ENCODE data around the gene SNRNP70. TPM values are rescaled to one million over a fixed set of nuclear protein-coding genes. Genes with fewer than 3 reads are reported as not detected.
"Not testable (repeated sequence)": the region's sequence is repeated elsewhere in the genome, so short reads cannot be mapped to it uniquely, and the experiment has no call there.

The SNRNP70 gene
- total RNA-seq, 1 donor from 2014 or later = 99.5 TPM

DNA sequence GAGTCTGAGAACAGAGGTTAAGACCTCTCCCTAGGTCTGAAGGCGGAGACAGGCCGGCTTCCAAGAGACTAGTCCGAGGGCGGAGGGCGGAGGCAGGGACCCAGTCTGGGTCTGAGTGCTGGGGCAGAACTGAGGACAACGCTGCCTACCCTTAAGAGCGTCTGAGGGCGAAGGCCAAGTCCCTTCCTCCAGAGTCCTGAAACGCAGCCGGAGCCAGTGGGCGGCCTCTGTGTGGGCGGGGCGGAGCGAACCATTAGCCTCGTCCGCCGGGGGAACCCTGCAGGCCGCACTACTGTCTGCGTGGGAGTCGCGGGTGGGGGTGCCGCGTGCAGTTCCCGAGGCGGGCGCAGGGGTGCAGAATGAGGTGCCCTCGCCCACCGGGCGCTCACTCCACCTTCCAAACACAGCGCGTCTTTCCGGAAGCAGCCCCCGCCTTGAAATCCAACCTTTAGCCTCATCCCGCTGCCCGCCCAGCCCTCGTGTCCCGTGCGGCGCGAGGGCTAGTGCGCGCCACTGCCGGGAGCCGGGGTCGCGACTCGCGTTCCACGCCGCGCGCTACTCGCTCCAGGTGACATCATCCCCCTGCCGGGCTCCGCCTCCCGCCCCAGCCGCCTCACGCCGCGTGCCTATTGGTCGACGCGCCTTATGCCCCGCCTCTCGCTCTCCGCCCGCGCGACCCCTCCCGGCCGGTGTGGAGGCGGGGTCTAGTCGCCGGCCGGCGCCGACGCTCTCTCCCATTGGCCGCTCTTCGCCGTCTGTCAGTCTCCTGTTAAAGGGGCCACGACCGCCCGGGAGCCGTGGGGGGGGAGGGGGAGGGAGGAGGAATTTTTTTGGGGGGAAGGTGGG, 33.5 kb downstream of the SNRNP70 start, which contains the start of gene C19orf73:
Gene C19orf73, minus strand, starts transcription at position 579 of the 846 bp plus-strand sequence. Its CDS starts 121 bp downstream, at position 458.
- no peak for FAIRE-seq
- DNase-seq (ENCODE audit: low spot score in 2 of 2) = peak; percentile 99 to 100

DNA sequence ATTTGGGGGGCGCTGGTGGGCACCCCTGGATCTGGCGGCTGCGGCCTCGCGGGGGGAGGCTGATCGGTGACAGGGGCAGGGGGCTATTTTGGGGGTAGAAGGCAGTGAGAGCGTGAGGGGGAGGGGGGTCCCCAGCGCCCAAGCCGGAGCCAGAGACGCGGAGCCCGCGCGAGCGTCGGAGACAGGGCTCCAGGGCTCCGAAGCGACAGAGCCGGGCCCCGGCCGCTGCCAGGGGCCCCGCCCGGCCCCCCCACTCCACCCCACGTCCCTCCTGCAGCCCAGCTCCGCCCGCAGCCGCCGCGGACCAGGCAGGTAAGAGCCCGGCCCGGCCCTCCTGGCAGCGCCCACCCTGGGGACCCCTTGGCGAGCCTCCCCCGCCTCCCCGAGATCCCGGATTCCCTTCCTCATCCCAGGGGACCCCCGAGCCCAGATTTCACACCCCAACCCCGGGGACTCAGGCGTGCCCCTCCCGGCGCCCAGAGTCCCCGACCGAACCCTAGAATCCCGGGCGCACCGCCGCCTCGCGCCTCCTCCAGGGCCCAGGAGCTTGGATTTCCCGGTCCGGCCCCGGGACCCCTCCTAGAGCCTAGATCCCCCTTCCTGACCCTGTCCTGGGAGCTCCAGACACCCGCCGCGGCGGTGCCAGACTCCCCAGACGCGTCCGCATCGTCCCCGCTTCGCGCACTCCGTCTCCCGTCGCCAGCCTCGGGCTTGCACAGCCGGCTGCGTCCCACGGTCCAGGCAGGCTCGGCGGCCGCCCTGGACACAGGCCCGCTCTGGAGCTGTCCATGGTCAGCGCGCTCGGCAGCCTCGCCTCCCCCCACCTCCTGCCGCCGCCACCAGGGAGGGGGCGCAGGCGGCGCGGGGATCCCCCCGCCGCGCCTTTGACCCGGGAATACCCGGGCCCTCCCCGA, 34.4 kb downstream of the SNRNP70 start, which contains the start of gene PPFIA3:
Gene PPFIA3, plus strand, starts transcription at position 134 of the 914 bp plus-strand sequence. CDS start 8,330 bp downstream, outside the sequence.
- FAIRE-seq (no peak), DNase-seq (ENCODE audit: low spot score in 2 of 2) (peak; percentile 66 to 75)

GRCh38 chr19:49120325-49120683, 35.1 kb downstream of the SNRNP70 start:
- FAIRE-seq (no peak), DNase-seq (ENCODE audit: low spot score in 2 of 2) (no peak)

- no peak for DNase-seq (ENCODE audit: low spot score in 2 of 2)
- FAIRE-seq = no peak
These were observed 35.6 kb downstream of the SNRNP70 start for GRCh38 chr19:49120868-49121267.

DNA sequence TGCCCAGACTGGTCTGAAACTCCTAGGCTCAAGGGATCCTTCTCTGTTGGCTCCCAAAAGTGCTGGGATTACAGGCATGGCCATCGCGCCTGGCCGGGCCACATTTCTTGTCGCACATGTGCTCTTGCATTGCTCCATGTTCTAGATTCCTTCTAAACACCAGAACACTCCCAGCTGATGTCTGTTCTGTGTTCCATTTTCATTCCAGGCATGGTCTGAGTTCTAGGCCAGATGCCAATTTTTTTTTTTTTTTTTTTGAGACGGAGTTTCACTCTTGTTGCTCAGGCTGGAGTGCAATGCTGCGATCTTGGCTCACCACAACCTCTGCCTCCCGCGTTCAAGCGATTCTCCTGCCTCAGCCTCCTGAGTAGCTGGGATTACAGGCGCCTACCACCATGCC, 36.6 kb downstream of the SNRNP70 start:
- DNase-seq (ENCODE audit: low spot score in 2 of 2); FAIRE-seq: not testable (repeated sequence)

DNA sequence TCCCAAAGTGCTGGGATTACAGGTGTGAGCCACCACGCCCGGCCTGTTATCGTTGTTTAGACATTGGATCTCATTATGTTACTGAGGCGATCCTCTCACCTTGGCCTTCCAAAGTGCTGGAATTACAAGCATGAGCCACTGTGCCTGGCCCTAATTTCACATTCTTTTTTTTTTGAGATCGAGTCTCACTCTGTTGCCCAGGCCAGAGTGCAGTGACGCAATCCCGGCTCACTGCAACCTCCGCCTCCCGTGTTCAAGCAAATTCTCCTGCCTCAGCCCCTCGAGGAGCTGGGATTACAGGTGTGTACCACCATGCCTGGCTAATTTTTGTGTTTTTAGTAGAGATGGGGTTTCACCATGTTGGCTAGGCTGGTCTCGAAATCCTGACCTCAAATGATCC, 38.0 kb downstream of the SNRNP70 start:
- FAIRE-seq; DNase-seq (ENCODE audit: low spot score in 2 of 2): not testable (repeated sequence)

GRCh38 chr19:49125025-49125731, 39.9 kb downstream of the SNRNP70 start:
- no peak for DNase-seq (ENCODE audit: low spot score in 2 of 2)
- FAIRE-seq = no peak

GRCh38 chr19:49126575-49126974, 41.3 kb downstream of the SNRNP70 start:
- FAIRE-seq = no peak
- no peak for DNase-seq (ENCODE audit: low spot score in 2 of 2)

DNA sequence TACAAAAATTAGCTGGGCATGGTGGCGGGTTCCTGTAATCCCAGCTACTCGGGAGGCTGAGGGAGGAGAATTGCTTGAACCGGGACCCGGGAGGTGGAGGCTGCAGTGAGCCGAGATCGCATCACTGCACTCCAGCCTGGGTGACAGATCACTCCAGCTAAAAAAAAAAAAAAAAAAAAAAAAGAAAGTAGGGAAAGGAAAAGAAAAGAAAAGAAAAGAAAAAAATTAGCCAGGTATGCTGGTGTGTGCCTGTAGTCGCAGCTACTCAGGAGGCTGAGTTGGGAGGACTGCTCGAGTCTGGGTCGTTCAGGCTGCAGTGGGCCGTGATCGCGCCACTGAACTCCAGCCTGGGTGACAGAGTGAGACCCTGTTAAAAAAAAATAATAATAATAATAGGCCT, 42.0 kb downstream of the SNRNP70 start:
- FAIRE-seq; DNase-seq (ENCODE audit: low spot score in 2 of 2): not testable (repeated sequence)

GRCh38 chr19:49127674-49128544, 42.7 kb downstream of the SNRNP70 start:
- no peak for FAIRE-seq
- peak; percentile 99 to 100 for DNase-seq (ENCODE audit: low spot score in 2 of 2)

DNA sequence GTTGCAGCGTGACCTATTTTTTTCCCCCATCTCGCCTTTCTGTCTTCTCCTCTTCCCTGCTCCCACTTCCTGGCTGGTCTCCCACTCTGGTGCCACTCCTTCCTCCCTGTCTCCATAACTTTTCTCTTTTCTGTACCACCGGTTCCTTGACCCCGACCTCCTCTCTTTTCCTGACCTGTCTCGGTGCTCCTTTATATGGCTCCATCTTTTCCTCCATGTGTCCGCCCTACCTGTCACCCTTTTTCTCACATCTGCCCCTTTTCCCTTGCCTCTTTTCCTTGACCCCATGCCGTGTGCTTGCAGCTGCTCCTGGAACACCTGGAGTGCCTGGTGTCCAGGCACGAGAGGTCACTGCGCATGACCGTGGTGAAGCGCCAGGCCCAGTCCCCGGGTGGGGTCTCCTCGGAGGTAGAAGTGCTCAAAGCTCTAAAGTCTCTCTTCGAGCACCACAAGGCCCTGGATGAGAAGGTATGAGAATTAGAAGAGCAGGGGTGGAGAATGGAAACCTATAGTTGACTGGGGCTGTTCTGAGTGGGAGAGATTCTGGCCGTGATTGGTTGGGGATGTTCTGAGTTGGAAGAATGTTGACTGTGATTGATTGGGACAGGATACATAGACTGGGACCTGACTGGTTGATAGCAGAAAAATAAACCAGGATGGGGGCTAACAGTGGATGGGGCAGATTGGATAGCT, 43.4 kb downstream of the SNRNP70 start:
- peak in 1 of 2 donors; percentile 56 for DNase-seq (ENCODE audit: low spot score in 2 of 2)
- no peak for FAIRE-seq

GRCh38 chr19:49129238-49129583, 44.0 kb downstream of the SNRNP70 start:
- FAIRE-seq (no peak), DNase-seq (ENCODE audit: low spot score in 2 of 2) (no peak)

- no peak for DNase-seq (ENCODE audit: low spot score in 2 of 2)
- FAIRE-seq = no peak
These were observed 45.1 kb downstream of the SNRNP70 start for GRCh38 chr19:49130325-49130724.

DNA sequence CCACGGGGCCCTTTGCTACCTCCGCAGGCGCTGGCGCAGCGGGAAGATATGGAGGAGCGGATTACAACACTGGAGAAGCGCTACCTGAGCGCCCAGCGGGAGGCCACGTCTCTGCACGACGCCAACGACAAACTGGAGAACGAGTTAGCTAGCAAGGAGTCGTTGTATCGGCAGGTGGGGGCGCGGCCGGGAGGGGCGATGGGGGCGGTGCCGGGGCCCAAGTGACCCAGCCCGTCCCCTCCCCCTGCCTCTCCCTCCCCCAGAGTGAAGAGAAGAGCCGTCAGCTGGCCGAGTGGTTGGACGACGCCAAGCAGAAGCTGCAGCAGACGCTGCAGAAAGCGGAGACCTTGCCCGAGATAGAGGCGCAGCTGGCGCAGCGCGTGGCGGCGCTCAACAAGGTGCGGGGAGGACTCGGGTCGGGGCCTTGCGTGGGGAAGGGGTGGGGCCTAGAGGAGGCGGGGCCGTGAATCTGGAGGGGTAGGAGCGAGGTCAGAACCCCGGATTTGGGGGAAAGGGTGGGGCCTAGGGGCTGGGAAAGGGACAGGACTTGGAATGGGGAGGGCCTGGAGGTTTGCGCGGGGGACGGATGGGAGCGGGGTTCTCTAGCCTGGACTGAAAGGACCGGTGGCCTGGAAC, 47.8 kb downstream of the SNRNP70 start:
- DNase-seq (ENCODE audit: low spot score in 2 of 2) = no peak
- no peak for FAIRE-seq

GRCh38 chr19:49133621-49134454, 48.6 kb downstream of the SNRNP70 start:
- DNase-seq (ENCODE audit: low spot score in 2 of 2) (peak in 1 of 2 donors; percentile 74), FAIRE-seq (no peak)

GRCh38 chr19:49135686-49136085, 50.4 kb downstream of the SNRNP70 start:
- no peak for DNase-seq (ENCODE audit: low spot score in 2 of 2)
- FAIRE-seq = no peak

DNA sequence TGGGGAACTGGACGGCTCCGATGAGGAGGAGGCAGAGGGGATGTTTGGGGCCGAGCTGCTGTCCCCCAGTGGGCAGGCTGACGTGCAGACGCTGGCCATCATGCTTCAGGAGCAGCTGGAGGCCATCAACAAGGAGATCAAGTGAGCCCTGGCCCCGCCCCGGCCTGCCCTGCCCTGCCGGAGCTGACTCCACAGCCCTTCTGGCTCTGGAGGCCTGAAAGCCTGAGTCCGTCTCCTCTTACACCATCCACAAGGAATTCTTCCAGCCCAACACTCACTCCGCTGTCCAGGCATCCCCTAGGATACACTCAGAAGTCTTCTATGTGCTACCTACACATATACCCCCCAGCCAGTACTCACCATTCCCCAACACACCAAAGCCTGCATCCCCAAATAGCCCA, 51.5 kb downstream of the SNRNP70 start:
- DNase-seq (ENCODE audit: low spot score in 2 of 2) = no peak
- no peak for FAIRE-seq

DNA sequence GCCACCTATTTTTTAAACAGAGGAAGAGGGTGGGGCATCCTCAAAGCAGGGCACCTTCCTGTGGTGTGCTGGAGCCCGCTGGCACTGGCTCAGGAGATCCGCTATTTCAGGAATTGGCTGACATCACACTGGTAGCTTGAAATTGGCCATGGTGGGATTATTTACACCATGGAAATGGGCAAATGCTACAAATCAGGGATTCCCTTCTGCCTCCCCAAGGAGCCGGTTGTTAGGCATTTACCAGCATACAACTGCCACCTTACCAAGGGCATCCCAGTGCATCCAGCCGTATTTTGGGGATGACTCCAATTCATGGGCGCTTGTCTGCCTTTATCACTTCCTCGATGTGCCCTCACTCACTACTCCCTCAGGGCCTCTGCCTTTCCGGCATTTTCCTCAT, 55.7 kb downstream of the SNRNP70 start:
- FAIRE-seq (no peak), DNase-seq (ENCODE audit: low spot score in 2 of 2) (no peak)
